HG03139 (cell line): ENCODE results near the gene VBP1.
"Not testable (repeated sequence)": the region's sequence is repeated elsewhere in the genome, so short reads cannot be mapped to it uniquely, and the experiment has no call there.

Experiments used
- ATAC-seq: cut with Tn5 transposase; IDR thresholded peaks from one replicate; pipeline ENCODE4 v1.9.1; 2021; ENCODE audit not compliant: unreplicated experiment

Gene VBP1

DNA sequence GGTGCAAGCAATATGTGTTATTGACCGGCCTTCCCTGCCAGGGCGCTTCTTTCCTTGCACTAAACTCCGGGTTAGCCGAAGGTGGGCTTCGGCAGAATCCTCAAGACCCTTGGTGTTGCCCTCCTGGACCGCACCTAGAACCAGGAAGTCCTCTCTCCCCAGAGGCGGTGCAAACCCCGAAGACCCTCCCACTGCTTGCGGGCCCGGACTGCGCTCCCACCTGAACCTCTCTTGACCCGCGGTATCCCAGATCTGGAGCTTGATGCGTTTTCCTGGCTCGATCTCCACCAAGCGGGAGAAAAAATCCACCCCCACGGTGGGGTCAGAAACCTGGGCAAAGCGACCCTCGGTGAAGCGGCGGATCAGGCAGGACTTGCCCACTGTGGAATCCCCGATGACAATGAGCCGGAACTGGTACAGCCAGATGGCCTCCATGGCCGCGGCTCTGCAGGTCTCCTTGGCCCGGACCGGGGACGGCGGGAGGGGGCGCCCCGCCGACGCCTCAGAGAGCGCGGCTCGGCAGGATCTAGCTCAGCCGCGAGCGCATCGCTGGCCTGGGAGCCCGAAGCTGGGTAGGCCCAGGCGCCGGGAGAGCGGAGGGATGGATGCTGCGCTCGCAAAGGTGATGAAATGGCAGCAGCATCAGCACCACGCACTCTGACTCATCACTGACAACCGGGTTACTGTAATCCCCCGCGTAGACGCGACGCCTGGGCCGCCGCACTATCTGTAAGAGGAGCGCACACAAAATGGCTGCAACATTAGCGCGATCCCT is 47.8 kb downstream of the VBP1 start, which contains the start of gene RAB39B:
Gene RAB39B, minus strand, starts transcription at position 638 of the 775 bp plus-strand sequence. Its CDS starts 203 bp downstream, at position 435.
- peak; percentile 86 for ATAC-seq

DNA sequence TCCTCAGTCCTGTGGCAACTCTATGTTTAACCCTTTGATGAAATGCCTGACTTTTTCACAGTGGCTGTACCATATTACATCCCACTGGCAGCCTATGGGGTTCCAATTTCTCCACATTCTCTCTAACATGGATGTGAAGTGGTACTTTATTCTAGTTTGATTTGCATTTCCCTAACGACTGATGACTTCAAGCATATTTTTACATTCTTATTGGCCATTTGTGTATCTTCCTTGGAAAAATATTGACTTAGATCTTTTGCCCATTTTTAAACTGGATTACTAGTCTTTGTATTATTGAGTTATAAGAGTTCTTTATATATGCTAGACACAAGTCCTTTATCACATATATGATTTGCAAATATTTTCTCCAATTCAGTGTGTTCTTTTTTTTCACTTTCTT is 50.2 kb downstream of the VBP1 start:
- ATAC-seq = no peak

DNA sequence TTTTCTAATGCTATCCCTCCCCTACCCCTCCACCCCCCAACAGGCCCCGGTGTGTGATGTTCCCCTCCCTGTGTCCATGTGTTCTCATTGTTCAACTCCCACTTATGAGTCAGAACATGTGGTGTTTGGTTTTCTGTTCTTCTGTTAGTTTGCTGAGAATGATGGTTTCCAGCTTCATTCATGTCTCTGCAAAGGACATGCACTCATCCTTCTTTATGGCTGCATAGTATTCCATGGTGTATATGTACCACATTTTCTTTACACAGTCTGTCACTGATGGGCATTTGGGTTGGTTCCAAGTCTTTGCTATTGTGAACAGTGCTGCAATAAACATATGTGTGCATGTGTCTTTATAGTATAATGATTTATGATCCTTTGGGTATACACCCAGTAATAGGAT is 51.7 kb downstream of the VBP1 start:
- not testable (repeated sequence) for ATAC-seq

DNA sequence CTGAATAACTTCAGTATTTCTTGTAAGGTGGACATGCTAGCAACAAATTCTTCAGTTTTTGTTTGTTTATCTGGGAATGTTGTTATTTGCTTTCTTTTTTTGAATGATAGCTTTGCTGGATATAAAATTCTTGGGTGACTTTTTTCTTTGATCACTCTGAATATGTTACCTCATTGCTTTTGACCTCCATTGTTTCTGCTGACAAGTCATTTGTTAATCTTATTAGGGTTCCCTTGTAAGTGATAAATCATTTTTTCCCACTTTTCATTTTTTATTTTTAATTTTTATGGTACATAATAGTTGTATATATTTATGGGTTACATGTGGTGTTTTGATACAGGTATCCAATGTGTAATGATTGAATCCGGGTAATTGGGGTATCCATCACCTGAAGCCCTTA is 54.7 kb downstream of the VBP1 start:
- no peak for ATAC-seq

DNA sequence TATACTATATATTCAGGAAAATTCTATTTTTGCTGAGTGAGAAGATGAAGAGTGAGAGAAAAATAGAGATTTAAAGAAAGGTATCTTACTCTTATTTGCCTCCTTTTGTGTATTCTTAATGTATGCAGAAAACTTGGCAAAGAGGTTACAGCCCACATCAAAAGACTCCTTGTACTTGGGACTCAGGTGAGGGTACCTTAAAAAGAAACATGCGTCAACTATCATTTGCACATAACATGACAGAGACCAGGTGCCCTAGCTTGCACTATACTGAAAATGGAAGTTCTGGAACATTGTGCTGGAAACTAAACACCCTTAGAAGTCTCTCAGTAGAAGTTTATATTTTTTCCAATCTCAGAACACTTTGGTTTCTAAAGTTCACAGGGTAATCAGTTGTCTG is 63.6 kb downstream of the VBP1 start:
- no peak for ATAC-seq
